Measurements from ENCODE around the gene GAB4.

GRCh38 chr22:16925407-16925966, 82.5 kb downstream of the GAB4 start:
- TF ChIP-seq SIX5 (IDR thresholded peaks at IDR 0.05; ENCODE audit: low read depth, low read length) (no peak), SP2 (IDR thresholded peaks at IDR 0.05; ENCODE audit: low read length) (no peak), EP300 (IDR thresholded peaks at IDR 0.05; ENCODE audit: borderline replicate concordance in 1 of 2, low read depth in 2 of 2, low read length in 2 of 2) (no peak), ZNF274 (IDR thresholded peaks at IDR 0.05; ENCODE audit: borderline replicate concordance, extremely low read depth, low read length) (no peak), ATF2 (IDR thresholded peaks at IDR 0.05; ENCODE audit: low read length) (no peak), CTCF (IDR thresholded peaks at IDR 0.05; ENCODE audit: control extremely low read depth in 1 of 3, insufficient read depth in 1 of 3, low read depth in 1 of 3, low read length in 3 of 3) (no peak), CREB1 (IDR thresholded peaks at IDR 0.05) (no peak), BCL11A (IDR thresholded peaks at IDR 0.05; ENCODE audit: low read depth in 2 of 2, low read length in 2 of 2) (no peak), POLR2A (IDR thresholded peaks at IDR 0.05; ENCODE audit: control extremely low read depth in 1 of 2, low read depth in 2 of 2, low read length in 2 of 2) (no peak), NRF1 (IDR thresholded peaks at IDR 0.05; ENCODE audit: low read depth, low read length) (no peak), GTF2F1 (IDR thresholded peaks at IDR 0.05; ENCODE audit: borderline replicate concordance, low read depth, low read length) (no peak), USF2 (IDR thresholded peaks at IDR 0.05; ENCODE audit: low read length) (no peak), ASH2L (IDR thresholded peaks at IDR 0.05; ENCODE audit: low read length) (no peak), POLR2AphosphoS5 (IDR thresholded peaks at IDR 0.05; ENCODE audit: low read depth, low read length) (no peak)

Data from H1 (cell line).